IMR-90 (cell line): ENCODE results near the gene CEP78. TPM values are rescaled to one million over a fixed set of nuclear protein-coding genes. Genes with fewer than 3 reads are reported as not detected.

ENCODE experiments used
- ATAC-seq: fragments of 200-7000 bp; cut with Tn5 transposase; 2 replicates; pipeline ENCODE4 v1.9.1; 2020; ENCODE audit warnings: low read depth, mild to moderate bottlenecking, moderate library complexity
- BruUV-seq: library from RNA; stranded (reverse); fragments of 400-500 nt; replicated peaks from 2 replicates; lab custom pipeline; 2021; lab: Mats Ljungman, UMichigan
- CTCF ChIA-PET: fragments of 300-600 bp; formaldehyde crosslinking; extraction: SDS; loops from one replicate; lab custom pipeline; 2021; ENCODE audit warnings: antibody characterized with exemption; lab: Yijun Ruan, JAX
- POLR2A ChIA-PET: fragments of 300-600 bp; sonication (Branson Sonifier 250); formaldehyde crosslinking; loops from one replicate; lab custom pipeline; 2022; ENCODE audit warnings: antibody characterized with exemption; ENCODE audit not compliant: unreplicated experiment; lab: Charles Lee
- DNase-seq: peaks from one replicate; pipeline ENCODE4 v3.0.0; 2013
- H2AFZ ChIP-seq: replicated peaks from 2 replicates; pipeline ENCODE3; 2013; ENCODE audit warnings: low read length, mild to moderate bottlenecking; ENCODE audit not compliant: poor library complexity
- H2AK5ac ChIP-seq: 2 replicates; pipeline ENCODE4 v1.6.1; 2013; ENCODE audit warnings: low read depth, low read length, inconsistent platforms
- H2AK9ac ChIP-seq: replicated peaks from 2 replicates; pipeline ENCODE3; 2013; ENCODE audit warnings: mild to moderate bottlenecking, low read depth, low read length, moderate library complexity; ENCODE audit not compliant: poor library complexity
- H2BK120ac ChIP-seq: 2 replicates; pipeline ENCODE4 v1.6.1; 2013; ENCODE audit warnings: low read depth, low read length, inconsistent platforms
- H2BK15ac ChIP-seq: 3 replicates; pipeline ENCODE4 v1.6.1; 2013; ENCODE audit warnings: low read depth, low read length, inconsistent platforms
- H2BK20ac ChIP-seq: 2 replicates; pipeline ENCODE4 v1.6.1; 2013; ENCODE audit warnings: low read depth, mild to moderate bottlenecking, inconsistent platforms, low read length, moderate library complexity
- H2BK5ac ChIP-seq: 2 replicates; pipeline ENCODE4 v1.6.1; 2013; ENCODE audit warnings: mild to moderate bottlenecking, low read depth, low read length, inconsistent platforms; ENCODE audit not compliant: poor library complexity, severe bottlenecking
- H3K14ac ChIP-seq: replicated peaks from 2 replicates; pipeline ENCODE4 v1.6.1; 2013; ENCODE audit warnings: low read depth, low read length, inconsistent platforms
- H3K18ac ChIP-seq: 2 replicates; pipeline ENCODE4 v1.6.1; 2013; ENCODE audit warnings: low read depth, low read length, control low read depth
- H3K23ac ChIP-seq: 2 replicates; pipeline ENCODE4 v1.6.1; 2013; ENCODE audit warnings: low read depth, low read length, inconsistent platforms
- H3K27ac ChIP-seq: 2 replicates; pipeline ENCODE4 v1.5.1; 2013; ENCODE audit warnings: mild to moderate bottlenecking, control low read depth, low read length; ENCODE audit not compliant: insufficient read depth
- H3K27me3 ChIP-seq: 2 replicates; pipeline ENCODE4 v1.6.1; 2013; ENCODE audit warnings: low read length; ENCODE audit not compliant: control insufficient read depth, insufficient read depth
- H3K36me3 ChIP-seq: 2 replicates; pipeline ENCODE4 v1.6.1; 2013; ENCODE audit warnings: low read length, mixed read lengths; ENCODE audit not compliant: control insufficient read depth, insufficient read depth
- H3K4ac ChIP-seq: 2 replicates; pipeline ENCODE4 v1.6.1; 2013; ENCODE audit warnings: low read depth, low read length, inconsistent platforms
- H3K4me1 ChIP-seq: 2 replicates; pipeline ENCODE4 v1.6.1; 2013; ENCODE audit warnings: low read length, mixed read lengths; ENCODE audit not compliant: control insufficient read depth, insufficient read depth
- H3K4me2 ChIP-seq: 2 replicates; pipeline ENCODE4 v1.6.1; 2013; ENCODE audit warnings: low read depth, mild to moderate bottlenecking, control low read depth, low read length, moderate library complexity
- H3K4me3 ChIP-seq: 2 replicates; pipeline ENCODE4 v1.5.1; 2013; ENCODE audit warnings: low read depth, mild to moderate bottlenecking, control low read depth, low read length, moderate library complexity; ENCODE audit not compliant: insufficient read depth
- H3K56ac ChIP-seq: 2 replicates; pipeline ENCODE4 v1.6.1; 2013; ENCODE audit warnings: low read length, inconsistent platforms; ENCODE audit not compliant: insufficient read depth; ENCODE audit errors: extremely low read depth
- H3K79me1 ChIP-seq, 2 experiments: 2 replicates each; pipeline ENCODE4 v1.6.1; 2013; ENCODE audit warnings: low read length in 2 of 2, inconsistent platforms in 1 of 2, low read depth in 1 of 2
- H3K9ac ChIP-seq: 2 replicates; pipeline ENCODE4 v1.6.1; 2013; ENCODE audit warnings: low read depth, low read length, control low read depth
- H3K9me1 ChIP-seq: 2 replicates; pipeline ENCODE4 v1.6.1; 2013; ENCODE audit warnings: low read length, inconsistent platforms; ENCODE audit not compliant: insufficient read depth
- H3K9me3 ChIP-seq: 2 replicates; pipeline ENCODE4 v1.6.1; 2013; ENCODE audit warnings: low read length; ENCODE audit not compliant: control insufficient read depth, insufficient read depth
- H4K20me1 ChIP-seq: 2 replicates; pipeline ENCODE4 v1.6.1; 2013; ENCODE audit warnings: low read length, inconsistent platforms; ENCODE audit not compliant: insufficient read depth
- H4K5ac ChIP-seq: 2 replicates; pipeline ENCODE4 v1.6.1; 2013; ENCODE audit warnings: mild to moderate bottlenecking, low read depth, low read length, control low read depth
- H4K8ac ChIP-seq, 2 experiments: 2 replicates each; pipeline ENCODE4 v1.6.1; 2013; ENCODE audit warnings: low read depth in 2 of 2, low read length in 2 of 2, control low read depth in 1 of 2, inconsistent platforms in 1 of 2
- H4K91ac ChIP-seq: 2 replicates; pipeline ENCODE4 v1.6.1; 2013; ENCODE audit warnings: low read depth, low read length, inconsistent platforms; ENCODE audit not compliant: insufficient read depth
- BHLHE40 ChIP-seq: fragments of 150-350 bp; IDR thresholded peaks from 2 replicates; pipeline ENCODE4 v1.6.1; 2016; ENCODE audit warnings: mild to moderate bottlenecking, low read depth, low read length
- CTCF ChIP-seq: conservative IDR thresholded peaks from 2 replicates; pipeline ENCODE4 v1.5.1; 2012; ENCODE audit warnings: mild to moderate bottlenecking, low read depth, low read length, improper control_type of control experiment
- MAFK ChIP-seq: IDR thresholded peaks from 2 replicates; pipeline ENCODE4 v1.6.1; 2012; ENCODE audit warnings: low read depth, low read length, improper control_type of control experiment
- MAZ ChIP-seq: IDR thresholded peaks from 2 replicates; pipeline ENCODE4 v1.6.1; 2012; ENCODE audit warnings: low read depth, mild to moderate bottlenecking, low read length, improper control_type of control experiment, moderate library complexity, borderline replicate concordance
- MXI1 ChIP-seq: IDR thresholded peaks from 2 replicates; pipeline ENCODE4 v1.6.1; 2012; ENCODE audit warnings: low read depth, mild to moderate bottlenecking, low read length, moderate library complexity, borderline replicate concordance
- RCOR1 ChIP-seq: IDR thresholded peaks from 2 replicates; pipeline ENCODE4 v1.6.1; 2012; ENCODE audit warnings: mild to moderate bottlenecking, low read length, improper control_type of control experiment; ENCODE audit not compliant: insufficient replicate concordance
- RFX5 ChIP-seq: IDR thresholded peaks from 2 replicates; pipeline ENCODE4 v1.8.0; 2012; ENCODE audit warnings: low read depth, mild to moderate bottlenecking, low read length, moderate library complexity
- USF2 ChIP-seq: fragments of 150-350 bp; IDR thresholded peaks from 2 replicates; pipeline ENCODE4 v1.6.1; 2017; ENCODE audit warnings: mild to moderate bottlenecking, antibody characterized with exemption, low read length, low read depth
- WGBS, 2 experiments: methylation state at CpG; one replicate each; pipeline versions ENCODE4 v1.1.5 to v1.1.7; 2013; ENCODE audit warnings: missing lambda C conversion rate in 2 of 2; ENCODE audit not compliant: insufficient read length in 1 of 2; ENCODE audit errors: extremely low coverage in 2 of 2; 5-methylcytosine and 5-hydroxymethylcytosine counted together
- dilution Hi-C: fragments of 300-500 bp; cut with HindIII; formaldehyde crosslinking; loops from one replicate; pipeline ENCODE4 v1.14.3; 2018; ENCODE audit warnings: low sequenced_read_pairs; ENCODE audit not compliant: unreplicated experiment
- in situ Hi-C: fragments of 300-500 bp; cut with MboI; formaldehyde crosslinking; loops from 3 replicates; pipeline ENCODE4 v1.14.3; 2019; ENCODE audit warnings: low sequenced_read_pairs, inconsistent platforms, mixed read lengths
- intact Hi-C: fragments of 100-400 bp; cut with micrococcal nuclease; formaldehyde crosslinking; loops from 2 replicates; pipeline ENCODE4 v1.10.0; 2022
- polyA plus RNA-seq, 3 experiments: library from polyadenylated mRNA; depleted of rRNA; stranded (reverse); fragments of >200 nt; gene quantifications; 2 replicates each; pipeline ENCODE4 v1.2.3, GENCODE V29; 2012; ENCODE audit warnings: low replicate concordance in 1 of 3
- total RNA-seq: library from RNA; depleted of rRNA; stranded (reverse); fragments of >200 nt; gene quantifications from 2 replicates; pipeline ENCODE4 v1.2.3, GENCODE V29; 2012

The CEP78 gene
- total and polyA plus RNA-seq, 2 of the 4 experiments (the other 2 are of a cell fraction): 9.2 to 18.3 TPM

- Histone ChIP-seq H3K4me1 (peaks cover 1% of the 10 kb centered on the region; the same call in 1 of the 2 replicates), H2BK120ac (no peak overlapping the region), H3K4me2 (no peak overlapping the region), H3K4me3 (no peak overlapping the region), H2BK20ac (no peak overlapping the region), H3K27me3 (no peaks in the 10 kb centered on the region), H3K14ac (no peak overlapping the region), H4K91ac (no peak overlapping the region), H4K20me1 (peaks cover 13% of the 10 kb centered on the region; the same call in 1 of the 2 replicates), H3K56ac (no peak overlapping the region), H3K36me3 (peaks cover 32% of the 10 kb centered on the region), H3K9me1 (peaks cover 17% of the 10 kb centered on the region), H2AK5ac (no peak overlapping the region), H3K23ac (no peak overlapping the region), H3K9ac (no peak overlapping the region), H2BK15ac (no peak overlapping the region), H4K5ac (no peak overlapping the region), H4K8ac (no peak overlapping the region), H3K9me3 (no peaks in the 10 kb centered on the region), H2BK5ac (no peak overlapping the region), H3K79me1 (peaks cover 8 to 14% of the 10 kb centered on the region in 2 experiments; a peak in 3 of 4 replicates), H3K4ac (no peak overlapping the region), H3K27ac (no peak overlapping the region), H2AFZ (no peak overlapping the region), H2AK9ac (no peak overlapping the region), H3K18ac (no peak overlapping the region)
- no peak for ATAC-seq
- no TSS peak for BruUV-seq
- intact Hi-C loops (no loop called here), dilution Hi-C loops (no loop called here), in situ Hi-C loops (no loop called here)
- no CpG with 5 or more reads among the region's 2 CpGs for WGBS, 2 experiments
- ChIA-PET POLR2A (no interaction called here), CTCF (no interaction called here)
- no peak for DNase-seq
- TF ChIP-seq CTCF (no peak), RCOR1 (no peak), USF2 (no peak), RFX5 (no peak), BHLHE40 (no peak), MXI1 (no peak), MAFK (no peak), MAZ (no peak)
These were observed 90.7 kb downstream of the CEP78 start for GRCh38 chr9:78326564-78326963.
